Activated CD8-positive, alpha-beta memory T cell treated with anti-CD3 and anti-CD28 coated beads, Interleukin-2, amount 50 U/mL, for 24 hours (primary cell): ENCODE measurements around the gene INPP4B.

Source experiments
- DNase-seq: peaks from one replicate; pipeline ENCODE4 v3.0.0-alpha.2; 2020; ENCODE audit errors: extremely low read depth

Gene INPP4B

DNA sequence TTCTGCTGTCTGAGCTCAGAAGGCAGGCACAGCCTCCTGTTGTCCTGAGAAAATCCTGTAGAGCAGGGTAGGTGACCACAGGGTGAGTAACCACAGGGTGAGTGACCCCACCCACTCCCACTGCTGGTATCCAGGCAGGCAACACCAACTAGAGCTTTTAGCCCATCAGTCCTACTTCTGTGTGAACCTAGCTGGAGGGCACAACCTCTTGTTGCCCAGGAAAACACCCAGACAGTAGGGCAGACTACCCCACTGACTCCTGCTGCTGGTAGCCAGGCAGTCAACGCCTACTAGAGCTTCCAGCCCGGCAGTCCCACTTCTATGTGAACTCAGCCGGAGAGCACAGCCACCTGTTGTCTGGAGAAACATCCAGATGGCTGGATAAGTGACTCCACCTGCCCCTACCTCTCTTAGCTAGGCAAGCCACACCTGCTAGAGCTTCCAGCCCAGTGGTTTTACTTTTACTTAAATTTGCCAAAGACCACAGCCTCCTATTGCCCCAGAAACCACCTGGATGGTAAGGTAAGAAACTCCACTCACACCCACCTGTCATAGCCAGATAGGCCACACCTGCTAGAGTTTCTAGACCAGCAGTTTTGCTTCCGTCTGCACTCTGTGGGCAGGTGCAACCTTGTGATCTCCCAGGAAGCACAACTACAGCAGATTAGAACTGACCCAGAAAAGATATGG is 371.6 kb downstream of the INPP4B start:
- no peak for DNase-seq

DNA sequence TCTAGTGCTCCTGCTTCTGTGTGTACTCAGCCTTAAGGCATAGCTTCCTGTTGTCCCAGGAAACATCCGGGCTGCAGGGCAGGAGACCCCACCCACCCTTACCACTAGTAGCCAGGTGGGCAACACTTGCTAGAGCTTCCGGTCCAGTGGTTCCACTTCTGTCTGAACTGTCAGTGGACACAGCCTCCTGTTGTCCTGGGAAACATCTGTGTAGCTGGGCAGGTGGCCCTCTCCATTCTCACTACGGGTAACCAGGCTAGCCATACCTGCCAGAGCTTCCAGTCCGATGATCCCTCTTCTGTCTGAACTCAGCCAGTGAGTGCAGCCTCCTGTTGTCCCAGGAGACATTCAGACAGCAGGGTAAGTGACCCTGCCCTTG is 372.2 kb downstream of the INPP4B start:
- no peak for DNase-seq

DNA sequence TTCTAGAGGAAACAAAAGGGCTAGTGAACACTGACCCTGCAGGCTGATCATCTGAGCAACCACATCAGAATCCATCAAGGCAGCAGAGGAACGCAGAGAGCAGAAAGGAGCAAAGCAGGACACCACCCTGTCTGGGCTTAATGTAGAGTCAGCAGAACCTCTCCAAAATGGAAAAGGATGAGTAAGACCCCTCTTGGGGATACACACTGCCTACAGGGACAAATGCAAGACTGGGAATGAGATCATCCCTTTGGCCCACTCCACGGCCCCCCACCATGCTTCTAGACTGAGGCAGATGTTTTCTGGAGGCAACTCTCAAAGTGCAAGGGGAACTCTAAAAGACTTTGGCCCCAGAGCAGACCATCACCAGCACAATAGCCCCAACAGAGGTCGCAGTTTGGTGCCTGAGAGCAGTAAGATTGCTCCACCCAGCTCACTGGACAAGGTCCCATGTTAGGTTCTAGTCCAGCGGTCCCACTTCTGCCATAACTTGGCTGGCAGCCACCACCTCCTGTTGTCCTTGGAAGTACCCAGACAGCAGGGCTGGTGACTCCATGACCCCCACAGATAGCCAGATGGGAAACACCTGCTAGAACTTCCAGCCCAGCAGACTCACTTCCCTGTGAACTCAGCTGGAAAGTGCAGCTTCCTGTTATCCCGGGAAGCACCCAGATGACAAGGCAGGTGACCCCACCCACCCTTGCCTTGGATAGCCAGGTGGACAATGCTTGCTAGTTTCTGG is 372.7 kb downstream of the INPP4B start:
- no peak for DNase-seq

DNA sequence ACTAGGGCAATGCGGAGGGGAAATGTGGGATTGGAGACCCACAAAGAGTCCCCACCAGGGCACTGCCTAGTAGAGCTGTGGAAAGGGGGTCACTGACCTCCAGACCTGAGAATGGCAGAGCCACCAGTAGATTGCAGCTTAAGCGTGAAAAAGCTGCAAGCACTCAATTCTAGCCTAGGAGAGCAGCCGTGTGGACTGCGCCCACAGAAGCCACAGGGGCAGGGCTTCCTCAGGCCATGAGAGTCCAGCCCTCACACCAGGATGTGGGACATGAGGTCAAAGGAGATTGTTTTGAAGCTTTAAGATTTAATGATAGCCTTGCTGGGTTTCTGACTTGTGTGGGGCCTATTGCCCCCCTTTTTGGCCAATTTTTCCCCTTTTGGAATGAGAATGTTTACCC is 379.0 kb downstream of the INPP4B start:
- DNase-seq = no peak

DNA sequence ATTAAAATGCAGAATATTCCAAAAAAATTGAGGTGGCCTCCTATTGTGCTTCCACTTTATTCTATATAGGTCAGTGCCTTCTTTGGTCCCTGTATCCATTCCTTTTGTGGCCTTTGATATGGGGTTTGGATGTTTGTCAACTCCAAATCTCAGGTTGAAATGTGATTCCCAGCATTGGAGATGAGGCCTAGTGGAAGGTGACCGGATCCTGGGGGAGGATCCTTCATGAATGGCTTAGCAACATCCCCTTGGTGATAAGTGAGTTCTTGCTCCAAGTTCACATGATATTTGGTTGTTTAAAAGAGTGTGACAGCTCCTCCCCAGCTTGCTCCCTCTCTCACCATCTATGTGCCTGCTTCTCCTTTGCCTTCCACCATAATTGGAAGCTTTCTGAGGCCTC is 380.6 kb downstream of the INPP4B start:
- DNase-seq = no peak

DNA sequence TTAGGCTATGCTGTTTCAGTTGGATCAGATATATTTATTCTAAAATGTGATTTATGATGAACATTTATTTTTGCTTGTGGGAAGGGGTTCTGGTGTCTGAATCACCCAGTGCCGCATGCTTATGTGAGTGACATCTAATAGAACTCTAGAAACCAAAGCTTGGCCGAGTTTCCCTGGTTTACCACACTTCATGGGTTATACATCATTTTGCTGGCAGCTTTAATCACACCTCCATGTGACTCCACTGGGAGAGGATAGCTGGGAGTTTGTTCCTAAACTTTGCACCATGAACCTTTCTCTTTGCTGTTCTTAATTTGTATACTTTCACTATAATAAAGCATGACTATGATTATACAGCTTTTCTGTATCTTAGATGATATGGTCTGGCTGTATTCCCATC is 382.9 kb downstream of the INPP4B start:
- no peak for DNase-seq

DNA sequence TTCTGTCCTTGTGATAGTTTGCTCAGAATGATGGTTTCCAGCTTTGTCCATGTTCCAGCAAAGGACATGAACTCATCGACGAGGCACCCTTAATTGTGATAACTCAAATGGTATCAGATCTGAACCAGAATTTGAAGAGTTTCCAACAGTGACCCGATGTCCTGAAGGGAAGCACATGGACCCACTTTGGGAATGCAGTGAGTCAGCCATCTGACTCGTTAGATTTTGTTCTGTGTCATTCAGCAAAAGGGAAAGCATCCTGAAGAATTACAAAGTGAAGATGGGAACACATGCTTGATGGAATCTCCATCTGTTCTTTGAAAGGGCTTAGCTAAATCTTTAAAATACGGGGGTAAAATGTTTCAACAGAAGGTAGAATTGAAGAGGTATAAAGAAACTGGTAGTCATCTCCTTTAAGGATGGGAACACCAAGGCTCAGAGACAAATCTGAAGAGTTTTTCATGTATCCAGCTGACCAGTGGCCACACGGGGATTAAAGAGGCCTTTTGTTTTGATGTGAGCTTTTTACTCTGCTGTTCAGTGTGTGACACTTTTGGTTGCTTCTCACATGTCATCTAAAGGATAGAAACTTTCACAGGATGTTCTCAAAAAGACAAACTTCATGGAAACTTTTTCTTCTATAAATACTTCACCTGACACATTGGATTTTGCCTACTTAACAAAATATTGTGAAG is 393.8 kb downstream of the INPP4B start:
- no peak for DNase-seq

DNA sequence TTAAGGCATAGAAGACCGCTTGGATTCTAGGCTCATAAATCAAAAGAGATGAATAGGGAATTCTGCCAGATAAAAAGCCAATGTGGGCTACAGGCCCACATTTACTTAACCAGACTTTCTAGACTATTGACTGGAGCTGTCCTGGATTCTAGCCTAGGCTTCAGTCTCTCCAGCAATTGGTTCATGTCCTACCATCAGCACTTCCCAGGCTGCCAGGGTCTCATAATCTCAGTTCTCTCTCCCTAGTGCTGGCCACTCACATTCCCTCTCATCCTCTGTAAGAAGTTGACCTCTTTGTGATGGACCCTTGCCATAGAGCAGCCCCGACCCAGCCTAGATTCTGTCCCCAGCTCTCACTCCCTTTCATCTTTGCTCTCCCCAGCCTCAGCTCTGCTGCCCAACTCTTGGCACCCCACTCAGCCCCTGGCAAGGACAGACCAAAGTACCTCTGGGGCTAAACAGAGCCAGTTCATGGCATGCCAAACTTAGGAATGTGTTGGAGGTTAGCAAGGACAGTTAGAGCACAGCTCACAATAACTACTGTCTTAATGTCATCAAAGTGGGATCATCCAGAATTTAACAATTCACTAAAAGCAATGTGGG is 396.2 kb downstream of the INPP4B start:
- DNase-seq = no peak

DNA sequence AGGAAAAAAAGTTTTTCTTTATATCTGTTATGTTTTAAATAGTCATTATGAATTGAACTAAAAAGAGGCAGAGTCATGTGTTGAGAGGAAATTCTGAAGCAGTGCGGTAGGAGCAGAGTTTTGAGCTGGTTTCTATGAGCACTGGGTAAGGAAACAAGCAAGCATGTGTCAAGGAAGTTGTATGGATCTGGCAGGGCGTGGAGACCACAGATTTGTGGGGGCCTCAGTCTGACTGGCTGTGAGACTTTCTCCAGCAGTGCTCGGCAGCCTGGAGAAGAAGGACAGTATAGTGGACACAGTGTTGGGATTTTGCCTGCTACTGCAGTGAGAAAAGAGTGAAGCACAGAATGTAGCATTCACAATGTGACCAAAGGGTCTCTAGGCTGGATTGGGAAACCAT is 399.1 kb downstream of the INPP4B start:
- no peak for DNase-seq

DNA sequence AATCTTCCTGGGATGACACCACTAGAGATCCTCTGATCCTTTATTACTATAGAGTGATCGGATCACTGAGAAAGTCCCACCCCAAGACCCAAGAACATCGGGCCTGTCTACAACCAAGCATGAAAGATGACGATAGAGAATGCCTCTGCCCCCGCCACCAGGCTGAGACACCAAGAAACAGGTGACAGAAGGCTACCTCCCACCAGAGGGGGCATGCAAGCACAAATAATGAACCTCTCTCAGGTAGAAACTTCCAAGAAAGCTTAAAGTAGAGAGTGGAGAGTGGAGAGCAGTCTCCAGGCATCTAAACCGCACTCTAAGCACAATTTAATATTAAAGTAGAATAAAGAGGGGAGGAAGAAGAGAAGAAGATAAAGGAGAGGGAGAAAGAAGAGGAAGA is 402.6 kb downstream of the INPP4B start:
- no peak for DNase-seq

DNA sequence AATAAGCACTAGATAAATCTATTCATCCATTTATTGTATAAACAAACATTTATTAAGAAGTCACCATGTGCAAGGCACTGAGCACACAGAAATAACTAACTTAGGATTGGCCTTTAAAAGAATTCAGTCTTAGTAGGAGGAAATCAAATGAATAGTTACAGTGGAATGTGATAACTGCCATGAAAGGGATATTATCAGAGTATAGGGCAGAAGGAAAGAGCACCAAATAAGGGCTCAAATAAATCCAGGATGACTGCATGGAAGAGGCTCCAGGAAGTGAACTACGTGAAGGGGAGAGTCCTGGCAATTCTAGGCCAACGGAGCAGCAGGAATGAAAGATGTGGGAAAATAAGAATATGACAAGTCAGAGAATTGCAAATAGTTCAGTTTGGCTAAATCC is 406.0 kb downstream of the INPP4B start:
- DNase-seq = no peak

DNA sequence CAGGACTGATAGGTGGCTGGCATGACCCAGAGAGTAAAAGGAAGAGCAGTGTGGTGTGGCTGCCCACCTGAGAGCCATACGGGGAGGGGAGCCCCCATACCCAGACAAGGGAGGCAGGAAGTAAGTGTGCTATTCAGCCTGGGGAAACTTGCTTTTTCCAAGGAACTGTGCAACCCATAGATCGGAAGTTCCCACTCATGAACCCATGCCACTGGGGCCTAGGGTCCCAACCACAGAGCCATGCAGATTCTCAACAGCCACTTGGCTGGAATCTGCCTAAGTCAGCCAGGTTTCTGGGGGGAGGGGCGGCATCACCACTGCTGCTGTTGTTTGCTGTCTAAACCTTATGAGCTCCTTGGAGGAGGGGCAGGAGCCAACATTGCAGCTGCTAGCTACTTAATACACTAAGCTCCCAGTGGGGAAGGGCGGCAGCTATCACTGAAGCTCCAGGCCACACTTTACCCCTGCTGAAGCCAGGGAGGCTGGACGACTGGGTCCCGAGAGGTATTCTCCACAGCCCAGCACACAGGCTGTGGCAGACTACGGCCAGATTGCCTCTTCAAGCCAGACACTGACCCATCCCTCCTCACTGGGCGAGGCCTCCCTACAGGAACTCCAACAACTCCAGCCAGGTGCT is 410.4 kb downstream of the INPP4B start:
- DNase-seq = no peak

DNA sequence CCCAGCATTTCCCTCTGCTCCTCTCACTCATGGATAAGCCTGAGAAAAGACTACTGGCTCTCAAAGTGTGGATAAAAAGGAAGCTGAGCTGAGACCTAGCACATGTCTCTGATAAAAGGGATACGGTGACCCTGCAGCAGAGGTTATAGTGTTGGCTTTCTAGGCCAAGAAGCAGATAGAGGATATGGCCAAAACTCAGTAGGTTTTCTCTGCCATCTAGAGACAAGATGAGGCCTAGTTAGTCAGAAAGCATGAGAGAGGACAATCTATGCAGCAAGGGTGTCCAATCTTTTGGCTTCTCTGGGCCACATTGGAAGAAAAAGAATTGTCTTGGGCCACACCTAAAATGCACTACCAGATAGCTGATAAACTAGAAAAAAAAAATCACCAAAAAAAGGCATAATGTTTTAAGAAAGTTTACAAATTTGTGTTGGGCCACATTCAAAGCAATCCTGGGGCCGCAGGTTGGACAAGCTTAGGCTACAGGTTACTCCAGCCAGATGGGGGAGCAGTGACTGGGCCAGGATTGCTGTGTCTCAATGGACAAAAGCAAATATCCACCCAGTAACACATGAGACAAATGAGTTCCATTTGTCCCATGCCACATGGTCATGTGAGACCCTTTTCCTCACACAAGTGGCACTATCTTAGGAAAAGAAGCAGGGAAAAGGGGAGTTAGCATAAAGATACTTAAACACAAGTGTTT is 411.4 kb downstream of the INPP4B start:
- DNase-seq = no peak

DNA sequence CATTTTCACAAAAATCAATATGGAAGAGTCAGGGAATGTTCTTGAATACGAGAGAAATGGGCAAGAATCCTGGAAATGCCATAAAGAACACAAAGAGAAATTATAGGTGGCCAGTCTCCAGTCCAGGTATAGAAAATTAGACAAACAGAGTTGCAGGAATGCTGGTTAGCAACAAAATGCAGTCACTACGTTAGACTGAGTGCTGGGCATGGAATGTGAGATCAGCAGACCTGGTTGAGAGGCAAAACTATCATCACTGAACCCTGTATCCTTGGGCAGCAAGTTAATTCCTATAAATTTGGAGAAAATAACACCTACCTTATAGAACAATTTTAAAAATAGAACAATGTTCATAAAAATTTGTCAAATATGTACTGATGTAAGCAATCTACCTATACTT is 417.4 kb downstream of the INPP4B start:
- no peak for DNase-seq

DNA sequence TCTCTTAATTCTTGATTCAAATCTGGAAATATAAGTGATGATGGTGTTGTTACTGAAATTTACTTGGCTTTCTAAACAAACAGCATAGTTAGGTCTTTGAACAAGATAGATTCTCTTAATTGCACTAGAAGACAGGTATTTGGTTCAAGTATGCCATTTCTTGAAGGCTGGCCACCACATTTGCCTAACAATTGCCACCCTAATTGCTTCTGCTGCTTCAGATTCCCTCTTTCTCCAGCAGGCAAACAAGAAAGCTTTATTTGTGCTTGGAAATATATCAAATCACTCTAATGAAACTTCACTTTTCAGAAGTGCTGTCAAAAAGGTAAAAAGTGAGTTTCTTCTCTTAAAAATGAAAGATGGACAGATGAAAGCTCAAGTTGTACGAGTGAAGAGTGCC is 418.6 kb downstream of the INPP4B start:
- DNase-seq = no peak

DNA sequence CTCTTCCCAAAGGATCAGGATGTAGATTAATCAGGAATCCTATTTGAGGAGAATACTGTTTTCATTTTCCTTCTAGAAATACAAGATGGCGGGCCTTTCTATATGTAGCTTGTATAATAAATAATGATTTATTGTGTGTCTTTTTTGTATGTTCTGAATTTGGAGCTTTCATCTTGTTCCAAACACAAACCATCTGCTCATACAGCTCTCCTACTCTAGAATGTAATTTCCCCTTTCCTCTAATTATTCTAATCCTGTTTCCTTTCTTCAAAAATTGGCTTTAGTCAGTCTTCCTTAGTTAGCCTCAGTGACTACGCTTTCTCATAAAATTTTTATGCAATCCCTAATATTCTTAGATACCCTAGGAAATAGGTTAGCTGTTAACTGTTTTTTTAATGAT is 422.2 kb downstream of the INPP4B start:
- DNase-seq = no peak

DNA sequence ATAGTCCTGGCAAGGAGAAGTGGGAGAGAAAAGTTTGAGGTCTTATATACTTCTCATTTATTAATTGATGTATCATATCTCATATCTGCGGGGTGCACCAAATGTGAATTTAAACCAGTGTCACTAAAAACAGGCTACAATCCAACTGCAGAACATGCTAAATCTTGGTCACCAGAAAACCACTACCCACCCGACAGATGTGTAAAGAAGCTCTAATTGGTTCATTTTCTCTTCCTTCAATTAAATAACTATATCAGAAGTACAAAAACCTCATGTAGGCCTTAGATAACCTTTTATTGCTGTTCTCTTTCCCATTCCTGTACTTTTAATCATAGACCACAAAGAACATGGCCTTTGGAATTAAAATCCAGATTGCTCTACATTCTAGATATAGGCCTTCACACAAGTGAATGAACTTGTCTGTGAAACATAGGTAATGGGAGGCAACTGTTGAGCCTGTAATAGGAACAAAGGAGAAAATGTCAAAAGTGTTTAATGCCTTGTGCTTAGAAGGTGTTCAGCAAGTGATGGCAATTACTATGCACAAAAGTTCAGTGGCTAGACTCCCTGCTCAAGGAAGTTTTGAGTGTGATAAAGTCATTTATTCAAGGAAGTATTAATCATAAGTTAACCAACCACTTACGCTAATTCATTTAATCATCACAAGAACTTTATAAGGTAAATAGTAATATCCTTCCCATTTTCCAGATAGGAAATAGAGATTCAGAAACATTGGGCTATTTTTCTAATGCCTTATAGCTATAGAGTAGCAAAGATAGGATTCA is 425.6 kb downstream of the INPP4B start:
- no peak for DNase-seq

DNA sequence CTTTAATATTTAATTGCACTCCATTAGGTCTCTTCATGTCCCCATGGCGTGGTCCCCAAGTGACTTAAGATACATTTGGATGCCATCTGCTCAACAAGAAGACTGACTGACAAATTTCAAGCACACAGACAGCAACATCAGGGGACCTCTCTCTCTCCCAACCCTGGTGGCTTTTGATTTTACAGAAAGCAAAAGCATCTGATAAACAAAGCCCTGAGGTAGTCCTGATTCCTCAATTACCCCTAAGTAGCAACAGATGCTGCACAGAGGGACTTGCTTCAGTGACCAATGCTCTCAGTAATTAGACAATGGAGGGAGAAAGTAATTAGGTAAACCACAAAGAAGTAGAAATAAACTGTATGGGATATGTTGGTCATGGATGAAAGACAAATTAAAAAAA is 426.4 kb downstream of the INPP4B start:
- no peak for DNase-seq

DNA sequence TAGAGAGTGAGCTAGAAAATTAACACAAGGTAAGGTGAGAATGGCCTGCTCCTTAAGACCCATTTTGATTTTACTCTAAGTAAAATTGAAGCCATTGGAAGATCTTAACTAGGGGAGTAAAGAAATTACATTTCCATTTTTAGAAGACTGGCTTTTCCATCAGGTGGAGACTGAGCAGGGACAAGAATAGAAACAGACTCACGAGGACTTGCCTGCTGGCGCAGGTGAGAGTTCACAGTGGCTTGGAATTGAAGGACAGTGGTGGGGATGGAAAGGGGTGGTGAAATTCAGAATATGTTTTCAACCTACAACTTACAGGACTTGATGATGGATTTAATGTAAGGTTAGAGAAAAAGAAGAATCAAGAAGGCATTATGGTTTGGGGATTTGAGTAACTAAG is 427.4 kb downstream of the INPP4B start:
- no peak for DNase-seq

DNA sequence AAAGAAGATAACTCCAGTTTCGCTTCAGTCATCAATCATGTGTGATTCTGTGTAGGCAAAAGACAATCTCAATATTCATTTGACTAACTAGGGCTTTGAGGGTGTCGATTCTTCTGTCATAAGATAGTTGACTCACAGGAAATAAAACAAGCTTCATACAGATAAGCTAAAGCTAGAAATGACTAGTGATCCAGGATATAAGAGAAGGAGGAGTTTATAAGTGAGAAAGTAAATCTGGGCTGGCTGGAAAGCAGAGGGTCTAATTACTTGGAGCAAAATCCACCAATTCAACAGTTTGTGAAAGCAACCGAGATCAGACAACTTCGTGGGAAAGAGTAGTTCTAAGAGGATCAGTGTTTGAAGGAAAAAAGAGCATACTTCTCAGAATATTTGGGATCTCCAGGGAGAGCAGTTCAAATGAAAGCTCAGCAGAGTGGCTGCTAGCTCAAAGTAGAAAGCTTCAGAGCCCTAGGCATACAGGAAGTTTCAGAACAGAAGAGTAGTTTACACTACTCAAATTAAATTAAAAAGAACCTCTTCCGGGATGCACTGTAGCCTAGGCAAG is 429.3 kb downstream of the INPP4B start:
- DNase-seq = no peak
